WTC11 (cell line): ENCODE measurements around the gene PRUNE2. TPM values are rescaled to one million over a fixed set of nuclear protein-coding genes. Genes with fewer than 3 reads are reported as not detected.

Experiments
- ATAC-seq: fragments of 200-7000 bp; cut with Tn5 transposase; 2 replicates; pipeline ENCODE4 v1.10.0; 2021; ENCODE audit warnings: mild to moderate bottlenecking, moderate library complexity
- CTCF ChIA-PET: fragments of 300-600 bp; sonication (Branson Sonifier 250); formaldehyde crosslinking; loops from one replicate; lab custom pipeline; 2021; ENCODE audit warnings: antibody characterized with exemption; lab: Charles Lee
- POLR2A ChIA-PET: fragments of 350-600 bp; sonication (Branson Sonifier 250); formaldehyde crosslinking; loops from one replicate; lab custom pipeline; 2021; ENCODE audit warnings: antibody characterized with exemption; lab: Charles Lee
- DNase-seq: peaks from one replicate; pipeline ENCODE4 v3.0.0; 2021; ENCODE audit warnings: low spot score
- H3K27ac Mint-ChIP-seq: 2 replicates; pipeline ENCODE4 v1.8.0; 2021; ENCODE audit warnings: mixed read lengths
- H3K27me3 Mint-ChIP-seq: 2 replicates; pipeline ENCODE4 v1.8.0; 2021; ENCODE audit warnings: low read depth, mild to moderate bottlenecking, moderate library complexity, mixed read lengths
- H3K36me3 Mint-ChIP-seq: 2 replicates; pipeline ENCODE4 v1.8.0; 2021; ENCODE audit warnings: mixed read lengths
- H3K4me1 Mint-ChIP-seq: 2 replicates; pipeline ENCODE4 v1.8.0; 2022; ENCODE audit warnings: mixed read lengths
- H3K4me3 Mint-ChIP-seq: 2 replicates; pipeline ENCODE4 v1.8.0; 2021; ENCODE audit warnings: mild to moderate bottlenecking, moderate library complexity, mixed read lengths
- H3K9me3 Mint-ChIP-seq: 2 replicates; pipeline ENCODE4 v1.8.0; 2021; ENCODE audit warnings: mixed read lengths
- ATF1 ChIP-seq: sonication (generic); formaldehyde crosslinking; IDR thresholded peaks from 2 replicates; pipeline ENCODE4 v1.8.1; 2023; ENCODE audit warnings: mild to moderate bottlenecking, moderate library complexity, missing genetic modification reagents
- ETV6 ChIP-seq: sonication (generic); formaldehyde crosslinking; IDR thresholded peaks from 2 replicates; pipeline ENCODE4 v1.8.1; 2022; ENCODE audit warnings: mild to moderate bottlenecking, missing genetic modification reagents
- NFYB ChIP-seq: sonication (generic); formaldehyde crosslinking; conservative IDR thresholded peaks from 2 replicates; pipeline ENCODE4 v1.8.0; 2022; ENCODE audit warnings: low read depth, missing genetic modification reagents
- NR2C2 ChIP-seq: sonication (generic); formaldehyde crosslinking; IDR thresholded peaks from 2 replicates; pipeline ENCODE4 v1.8.0; 2022; ENCODE audit warnings: mild to moderate bottlenecking, missing genetic modification reagents
- SMAD3 ChIP-seq: sonication (generic); formaldehyde crosslinking; IDR thresholded peaks from 2 replicates; pipeline ENCODE4 v1.8.0; 2022; ENCODE audit warnings: missing genetic modification reagents, mild to moderate bottlenecking, borderline replicate concordance
- TCF7 ChIP-seq: sonication (generic); formaldehyde crosslinking; IDR thresholded peaks from 2 replicates; pipeline ENCODE4 v1.8.0; 2022; ENCODE audit warnings: mild to moderate bottlenecking, low read depth, missing genetic modification reagents, moderate library complexity
- ZNF219 ChIP-seq: sonication (generic); formaldehyde crosslinking; IDR thresholded peaks from 2 replicates; pipeline ENCODE4 v1.8.0; 2023; ENCODE audit warnings: missing genetic modification reagents, mild to moderate bottlenecking, borderline replicate concordance
- ZNF671 ChIP-seq: fragments of 250-450 bp; sonication (Bioruptor Pico); IDR thresholded peaks from 2 replicates; pipeline ENCODE4 v1.8.0; 2021; ENCODE audit warnings: mild to moderate bottlenecking
- total RNA-seq: library from RNA; stranded (reverse); gene quantifications from 3 replicates; pipeline ENCODE4 v1.2.3, GENCODE V29; 2021
- TF ChIP-seq, protein P1 (sequence below): sonication (generic); formaldehyde crosslinking; IDR thresholded peaks from 2 replicates; pipeline ENCODE4 v1.8.0; 2023; ENCODE audit warnings: missing genetic modification reagents, mild to moderate bottlenecking, borderline replicate concordance
- TF ChIP-seq, protein P2 (sequence below): fragments of 250-450 bp; sonication (Bioruptor Pico); IDR thresholded peaks from 2 replicates; pipeline ENCODE4 v2.1.2; 2022; ENCODE audit warnings: mild to moderate bottlenecking, moderate library complexity
- TF ChIP-seq, protein P3 (sequence below): sonication (generic); formaldehyde crosslinking; IDR thresholded peaks from 2 replicates; pipeline ENCODE4 v1.8.1; 2023; ENCODE audit warnings: mild to moderate bottlenecking, missing genetic modification reagents
- TF ChIP-seq, protein P4 (sequence below): sonication (generic); formaldehyde crosslinking; IDR thresholded peaks from 2 replicates; pipeline ENCODE4 v1.8.1; 2022; ENCODE audit warnings: mild to moderate bottlenecking, missing genetic modification reagents, moderate library complexity, borderline replicate concordance

PRUNE2 gene
- total RNA-seq, 1 experiment from 2014 or later = 13.1 TPM

DNA sequence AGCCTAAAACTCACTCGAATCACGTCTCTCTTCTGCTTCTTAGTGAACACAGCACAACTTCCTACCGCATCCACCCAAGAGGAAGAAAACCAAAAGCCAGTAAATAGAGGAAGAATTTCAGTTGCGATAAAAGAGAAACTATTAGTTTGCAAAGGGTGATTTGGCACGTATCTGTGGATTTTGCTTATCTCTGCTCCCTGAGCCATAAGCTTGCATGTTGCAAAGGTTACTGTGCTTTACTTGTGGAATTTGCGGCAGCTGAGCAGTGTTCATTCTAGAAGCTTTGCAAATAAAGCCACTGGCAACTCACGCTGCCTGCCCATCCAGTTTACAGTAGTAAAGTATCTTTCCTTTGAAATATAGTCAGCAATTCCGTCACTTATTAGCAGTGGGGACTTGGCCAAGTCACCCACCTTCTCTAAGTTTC is 290.7 kb downstream of the PRUNE2 start (continued):
- TF ChIP-seq, protein P1, sequence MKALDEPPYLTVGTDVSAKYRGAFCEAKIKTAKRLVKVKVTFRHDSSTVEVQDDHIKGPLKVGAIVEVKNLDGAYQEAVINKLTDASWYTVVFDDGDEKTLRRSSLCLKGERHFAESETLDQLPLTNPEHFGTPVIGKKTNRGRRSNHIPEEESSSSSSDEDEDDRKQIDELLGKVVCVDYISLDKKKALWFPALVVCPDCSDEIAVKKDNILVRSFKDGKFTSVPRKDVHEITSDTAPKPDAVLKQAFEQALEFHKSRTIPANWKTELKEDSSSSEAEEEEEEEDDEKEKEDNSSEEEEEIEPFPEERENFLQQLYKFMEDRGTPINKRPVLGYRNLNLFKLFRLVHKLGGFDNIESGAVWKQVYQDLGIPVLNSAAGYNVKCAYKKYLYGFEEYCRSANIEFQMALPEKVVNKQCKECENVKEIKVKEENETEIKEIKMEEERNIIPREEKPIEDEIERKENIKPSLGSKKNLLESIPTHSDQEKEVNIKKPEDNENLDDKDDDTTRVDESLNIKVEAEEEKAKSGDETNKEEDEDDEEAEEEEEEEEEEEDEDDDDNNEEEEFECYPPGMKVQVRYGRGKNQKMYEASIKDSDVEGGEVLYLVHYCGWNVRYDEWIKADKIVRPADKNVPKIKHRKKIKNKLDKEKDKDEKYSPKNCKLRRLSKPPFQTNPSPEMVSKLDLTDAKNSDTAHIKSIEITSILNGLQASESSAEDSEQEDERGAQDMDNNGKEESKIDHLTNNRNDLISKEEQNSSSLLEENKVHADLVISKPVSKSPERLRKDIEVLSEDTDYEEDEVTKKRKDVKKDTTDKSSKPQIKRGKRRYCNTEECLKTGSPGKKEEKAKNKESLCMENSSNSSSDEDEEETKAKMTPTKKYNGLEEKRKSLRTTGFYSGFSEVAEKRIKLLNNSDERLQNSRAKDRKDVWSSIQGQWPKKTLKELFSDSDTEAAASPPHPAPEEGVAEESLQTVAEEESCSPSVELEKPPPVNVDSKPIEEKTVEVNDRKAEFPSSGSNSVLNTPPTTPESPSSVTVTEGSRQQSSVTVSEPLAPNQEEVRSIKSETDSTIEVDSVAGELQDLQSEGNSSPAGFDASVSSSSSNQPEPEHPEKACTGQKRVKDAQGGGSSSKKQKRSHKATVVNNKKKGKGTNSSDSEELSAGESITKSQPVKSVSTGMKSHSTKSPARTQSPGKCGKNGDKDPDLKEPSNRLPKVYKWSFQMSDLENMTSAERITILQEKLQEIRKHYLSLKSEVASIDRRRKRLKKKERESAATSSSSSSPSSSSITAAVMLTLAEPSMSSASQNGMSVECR (CRISPR knock-in tag) = no peak
- TF ChIP-seq ZNF219 (CRISPR knock-in tag) = no peak
- TF ChIP-seq, protein P2, sequence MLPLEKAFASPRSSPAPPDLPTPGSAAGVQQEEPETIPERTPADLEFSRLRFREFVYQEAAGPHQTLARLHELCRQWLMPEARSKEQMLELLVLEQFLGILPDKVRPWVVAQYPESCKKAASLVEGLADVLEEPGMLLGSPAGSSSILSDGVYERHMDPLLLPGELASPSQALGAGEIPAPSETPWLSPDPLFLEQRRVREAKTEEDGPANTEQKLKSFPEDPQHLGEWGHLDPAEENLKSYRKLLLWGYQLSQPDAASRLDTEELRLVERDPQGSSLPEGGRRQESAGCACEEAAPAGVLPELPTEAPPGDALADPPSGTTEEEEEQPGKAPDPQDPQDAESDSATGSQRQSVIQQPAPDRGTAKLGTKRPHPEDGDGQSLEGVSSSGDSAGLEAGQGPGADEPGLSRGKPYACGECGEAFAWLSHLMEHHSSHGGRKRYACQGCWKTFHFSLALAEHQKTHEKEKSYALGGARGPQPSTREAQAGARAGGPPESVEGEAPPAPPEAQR (CRISPR knock-in tag) = no peak
- TF ChIP-seq SMAD3 (CRISPR knock-in tag) = no peak
- no peak for TF ChIP-seq ETV6 (CRISPR knock-in tag)
- TF ChIP-seq, protein P3, sequence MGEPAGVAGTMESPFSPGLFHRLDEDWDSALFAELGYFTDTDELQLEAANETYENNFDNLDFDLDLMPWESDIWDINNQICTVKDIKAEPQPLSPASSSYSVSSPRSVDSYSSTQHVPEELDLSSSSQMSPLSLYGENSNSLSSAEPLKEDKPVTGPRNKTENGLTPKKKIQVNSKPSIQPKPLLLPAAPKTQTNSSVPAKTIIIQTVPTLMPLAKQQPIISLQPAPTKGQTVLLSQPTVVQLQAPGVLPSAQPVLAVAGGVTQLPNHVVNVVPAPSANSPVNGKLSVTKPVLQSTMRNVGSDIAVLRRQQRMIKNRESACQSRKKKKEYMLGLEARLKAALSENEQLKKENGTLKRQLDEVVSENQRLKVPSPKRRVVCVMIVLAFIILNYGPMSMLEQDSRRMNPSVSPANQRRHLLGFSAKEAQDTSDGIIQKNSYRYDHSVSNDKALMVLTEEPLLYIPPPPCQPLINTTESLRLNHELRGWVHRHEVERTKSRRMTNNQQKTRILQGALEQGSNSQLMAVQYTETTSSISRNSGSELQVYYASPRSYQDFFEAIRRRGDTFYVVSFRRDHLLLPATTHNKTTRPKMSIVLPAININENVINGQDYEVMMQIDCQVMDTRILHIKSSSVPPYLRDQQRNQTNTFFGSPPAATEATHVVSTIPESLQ (CRISPR knock-in tag) = no peak
- TF ChIP-seq, protein P4, sequence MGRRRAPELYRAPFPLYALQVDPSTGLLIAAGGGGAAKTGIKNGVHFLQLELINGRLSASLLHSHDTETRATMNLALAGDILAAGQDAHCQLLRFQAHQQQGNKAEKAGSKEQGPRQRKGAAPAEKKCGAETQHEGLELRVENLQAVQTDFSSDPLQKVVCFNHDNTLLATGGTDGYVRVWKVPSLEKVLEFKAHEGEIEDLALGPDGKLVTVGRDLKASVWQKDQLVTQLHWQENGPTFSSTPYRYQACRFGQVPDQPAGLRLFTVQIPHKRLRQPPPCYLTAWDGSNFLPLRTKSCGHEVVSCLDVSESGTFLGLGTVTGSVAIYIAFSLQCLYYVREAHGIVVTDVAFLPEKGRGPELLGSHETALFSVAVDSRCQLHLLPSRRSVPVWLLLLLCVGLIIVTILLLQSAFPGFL = no peak
- no peak for TF ChIP-seq NR2C2 (CRISPR knock-in tag)

DNA sequence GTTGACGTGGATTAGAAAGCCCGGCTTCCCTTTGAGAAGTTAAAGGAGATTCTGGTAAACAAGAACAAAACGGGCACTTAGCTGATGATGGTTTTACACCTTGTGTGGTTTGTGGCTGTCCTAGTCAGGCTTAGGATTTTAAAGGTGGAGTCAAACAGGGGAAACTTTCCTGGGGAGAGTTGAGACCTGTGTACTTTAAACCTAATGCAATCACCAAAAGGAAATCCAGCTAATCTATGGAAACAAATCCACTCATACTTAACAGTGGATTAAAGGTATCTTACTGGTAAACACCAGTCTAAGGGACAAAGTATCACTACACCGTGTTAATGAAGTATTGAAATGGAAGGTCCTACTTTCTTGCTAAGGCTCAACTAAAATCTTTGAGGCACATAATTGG is 291.9 kb downstream of the PRUNE2 start:
- no peak for TF ChIP-seq NFYB (CRISPR knock-in tag)
- no peak for TF ChIP-seq NR2C2 (CRISPR knock-in tag)
- no peak for DNase-seq
- Mint-ChIP-seq H3K9me3 (no peaks in the 10 kb centered on the region), H3K36me3 (no peaks in the 10 kb centered on the region), H3K4me3 (no peak overlapping the region), H3K27ac (no peak overlapping the region), H3K4me1 (peaks cover 10% of the 10 kb centered on the region), H3K27me3 (no peaks in the 10 kb centered on the region)
- CTCF ChIA-PET = interaction anchor here (0.6 kb wide), 1 partner anchor 215 kb away, joined by 5 read pairs; no protein-coding TSS in a partner anchor
- no peak for ATAC-seq
- POLR2A ChIA-PET = no interaction called here

DNA sequence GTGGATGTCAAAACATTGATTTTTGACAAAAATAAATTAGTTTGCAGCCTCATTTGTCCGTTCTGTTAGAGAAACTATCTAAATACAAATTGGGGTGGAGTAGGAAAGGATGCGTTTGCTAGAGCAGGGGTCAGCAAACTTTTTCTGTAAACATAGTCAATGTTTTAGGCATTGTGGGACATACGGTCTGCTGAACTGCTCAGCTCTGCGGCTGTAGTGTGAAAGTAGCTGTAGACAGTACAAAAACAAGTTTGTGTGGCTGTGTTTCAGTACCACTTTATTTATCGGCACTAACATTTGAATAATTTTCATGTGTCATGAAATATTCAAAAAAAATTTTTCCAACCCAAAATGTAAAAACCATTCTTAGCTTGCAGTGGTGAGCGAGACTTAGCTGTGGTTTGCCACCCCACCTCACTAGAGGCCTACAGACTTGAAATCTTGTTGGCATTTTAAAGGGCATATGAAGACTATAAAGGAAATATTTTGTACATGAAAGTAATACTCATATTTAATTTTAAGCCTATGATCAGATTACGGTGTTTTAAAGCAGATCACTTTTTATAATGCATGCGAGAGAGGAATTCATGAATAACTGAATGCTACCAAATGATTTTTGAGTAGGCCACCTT is 292.6 kb downstream of the PRUNE2 start:
- POLR2A ChIA-PET = no interaction called here
- H3K4me3 Mint-ChIP-seq = no peak overlapping the region
- peaks cover 10% of the 10 kb centered on the region for H3K4me1 Mint-ChIP-seq
- H3K27me3 Mint-ChIP-seq = no peaks in the 10 kb centered on the region
- H3K36me3 Mint-ChIP-seq = no peaks in the 10 kb centered on the region
- H3K9me3 Mint-ChIP-seq = no peaks in the 10 kb centered on the region
- ATAC-seq (no peak), DNase-seq (no peak)
- H3K27ac Mint-ChIP-seq = no peak overlapping the region
- no peak for TF ChIP-seq TCF7 (CRISPR knock-in tag)
- no peak for TF ChIP-seq ZNF671 (CRISPR knock-in tag)
- no peak for TF ChIP-seq ATF1
- CTCF ChIA-PET = interaction anchor here (0.6 kb wide), 1 partner anchor 215 kb away, joined by 5 read pairs; no protein-coding TSS in a partner anchor
